GM19328 (cell line): Measurements from ENCODE around the gene TC2N.
"Not testable (repeated sequence)": the region's sequence is repeated elsewhere in the genome, so short reads cannot be mapped to it uniquely, and the experiment has no call there.

Experiments
- ATAC-seq: cut with Tn5 transposase; IDR thresholded peaks from one replicate; pipeline ENCODE4 v1.9.1; 2021; ENCODE audit warnings: mild to moderate bottlenecking, moderate library complexity; ENCODE audit not compliant: unreplicated experiment

TC2N gene

GRCh38 chr14:91755570-91756295 is 111.6 kb downstream of the TC2N start:
- no peak for ATAC-seq

- ATAC-seq: no peak
Measured at GRCh38 chr14:91754819-91755218, 112.5 kb downstream of the TC2N start.

- no peak for ATAC-seq
Measured at GRCh38 chr14:91754185-91754584, 113.2 kb downstream of the TC2N start.

GRCh38 chr14:91753501-91754128 is 113.7 kb downstream of the TC2N start:
- no peak for ATAC-seq

- no peak for ATAC-seq
Measured at GRCh38 chr14:91752961-91753360, 114.4 kb downstream of the TC2N start.

- no peak for ATAC-seq
Measured at GRCh38 chr14:91751719-91752118, 115.6 kb downstream of the TC2N start.

GRCh38 chr14:91750634-91751198 is 116.6 kb downstream of the TC2N start:
- no peak for ATAC-seq

- ATAC-seq: no peak
Measured at GRCh38 chr14:91749868-91750267, 117.5 kb downstream of the TC2N start.

- no peak for ATAC-seq
Measured at GRCh38 chr14:91748049-91748448, 119.3 kb downstream of the TC2N start.

GRCh38 chr14:91745344-91745743 is 122.0 kb downstream of the TC2N start:
- ATAC-seq: no peak

GRCh38 chr14:91744068-91744480 is 123.3 kb downstream of the TC2N start:
- no peak for ATAC-seq

GRCh38 chr14:91743305-91743653 is 124.1 kb downstream of the TC2N start:
- ATAC-seq: no peak

GRCh38 chr14:91742621-91743304 is 124.6 kb downstream of the TC2N start:
- ATAC-seq: no peak

GRCh38 chr14:91739867-91740266 is 127.5 kb downstream of the TC2N start:
- not testable (repeated sequence) for ATAC-seq

GRCh38 chr14:91737619-91738018 is 129.7 kb downstream of the TC2N start:
- ATAC-seq: no peak

- no peak for ATAC-seq
Measured at GRCh38 chr14:91732859-91733477, 134.4 kb downstream of the TC2N start.

- no peak for ATAC-seq
Measured at GRCh38 chr14:91732439-91732838, 134.9 kb downstream of the TC2N start.

- no peak for ATAC-seq
Measured at GRCh38 chr14:91731986-91732385, 135.3 kb downstream of the TC2N start, which contains the start of gene CATSPERB. Gene CATSPERB, minus strand, starts transcription at chr14:91732086. Its CDS starts 2,607 bp downstream, at chr14:91729479.

GRCh38 chr14:91731018-91731417 is 136.3 kb downstream of the TC2N start:
- no peak for ATAC-seq

GRCh38 chr14:91729756-91730155 is 137.6 kb downstream of the TC2N start:
- no peak for ATAC-seq
